ENCODE measurements around the gene UQCRC2.

DNA sequence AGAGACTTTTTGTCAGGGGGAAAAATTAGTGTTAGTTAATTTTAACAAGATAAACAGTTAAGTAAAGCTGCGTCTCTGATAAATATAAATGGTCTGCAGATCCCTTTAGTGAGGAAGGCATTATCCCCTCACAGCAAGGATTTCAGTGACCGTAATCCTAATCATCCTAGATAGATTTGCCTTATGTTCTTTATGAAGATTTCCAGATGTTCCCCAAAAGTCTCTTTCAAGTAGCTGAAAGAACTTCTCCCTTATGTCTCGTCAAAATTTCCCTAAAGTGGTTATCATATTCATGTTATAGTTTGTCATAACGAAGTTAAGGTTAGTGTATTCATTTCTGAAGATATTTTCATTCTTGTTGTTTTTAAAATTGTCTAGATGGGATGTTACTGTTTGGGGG lies 60.3 kb downstream of the UQCRC2 start:
- TF ChIP-seq EP300 (IDR thresholded peaks at IDR 0.05; ENCODE audit: low read depth): no peak
- TF ChIP-seq CTCF (IDR thresholded peaks at IDR 0.05): no peak
- no peak for TF ChIP-seq POLR2A (IDR thresholded peaks at IDR 0.05)
- TF ChIP-seq POLR2AphosphoS5 (IDR thresholded peaks at IDR 0.05): no peak

All from transverse colon (tissue), 4 donors.